PC-3 (cell line): ENCODE results near the gene MAGEL2. TPM values are rescaled to one million over a fixed set of nuclear protein-coding genes. Genes with fewer than 3 reads are reported as not detected.

Source experiments
- ATAC-seq: fragments of 200-7000 bp; cut with Tn5 transposase; 2 replicates; pipeline ENCODE4 v1.9.1; 2020; ENCODE audit warnings: mild to moderate bottlenecking, moderate library complexity
- BruUV-seq: library from RNA; stranded (reverse); fragments of 400-500 nt; replicated peaks from 2 replicates; lab custom pipeline; 2021; lab: Mats Ljungman, UMichigan
- CTCF ChIA-PET: fragments of 300-600 bp; sonication (Branson Sonifier 250); formaldehyde crosslinking; loops from one replicate; lab custom pipeline; 2022; ENCODE audit warnings: antibody characterized with exemption; lab: Charles Lee
- POLR2A ChIA-PET: fragments of 300-600 bp; sonication (Branson Sonifier 250); formaldehyde crosslinking; loops from one replicate; lab custom pipeline; 2022; ENCODE audit warnings: antibody characterized with exemption; ENCODE audit not compliant: unreplicated experiment; lab: Charles Lee
- DNase-seq: peaks from one replicate; pipeline ENCODE4 v3.0.0-alpha.2; 2015
- H2AFZ ChIP-seq: fragments of 300-600 bp; sonication (generic); 2 replicates; pipeline ENCODE4 v1.6.0; 2016; ENCODE audit warnings: antibody characterized with exemption, low read length
- H3F3A ChIP-seq: fragments of 300-600 bp; sonication (generic); one replicate; pipeline ENCODE4 v1.6.0; 2017; ENCODE audit warnings: antibody characterized with exemption, low read length, control low read depth, mild to moderate bottlenecking; ENCODE audit not compliant: unreplicated experiment
- H3K27ac ChIP-seq: fragments of 300-600 bp; sonication (generic); 2 replicates; pipeline ENCODE4 v1.5.1; 2016; ENCODE audit warnings: mild to moderate bottlenecking, low read length
- H3K27me3 ChIP-seq: fragments of 300-600 bp; sonication (generic); 2 replicates; pipeline ENCODE4 v1.6.1; 2016; ENCODE audit warnings: low read length, mixed read lengths
- H3K36me3 ChIP-seq: fragments of 300-600 bp; sonication (generic); 2 replicates; pipeline ENCODE4 v1.6.1; 2016; ENCODE audit warnings: low read depth, mixed run types, low read length, mixed read lengths
- H3K4me1 ChIP-seq: fragments of 300-600 bp; sonication (generic); 2 replicates; pipeline ENCODE4 v1.5.1; 2016; ENCODE audit warnings: low read length; ENCODE audit not compliant: insufficient read depth
- H3K4me2 ChIP-seq: fragments of 300-600 bp; sonication (generic); 2 replicates; pipeline ENCODE4 v1.6.0; 2016; ENCODE audit warnings: low read length
- H3K4me3 ChIP-seq: fragments of 300-600 bp; sonication (generic); 2 replicates; pipeline ENCODE4 v1.5.1; 2016; ENCODE audit warnings: mild to moderate bottlenecking, low read length, mixed read lengths
- H3K79me2 ChIP-seq: fragments of 300-600 bp; sonication (generic); 2 replicates; pipeline ENCODE4 v1.6.1; 2017; ENCODE audit warnings: low read length, mixed read lengths
- H3K9ac ChIP-seq: fragments of 300-600 bp; sonication (generic); 2 replicates; pipeline ENCODE4 v1.6.0; 2016; ENCODE audit warnings: mild to moderate bottlenecking, low read length
- H3K9me2 ChIP-seq: fragments of 300-600 bp; sonication (generic); replicated peaks from 2 replicates; pipeline ENCODE4 v1.6.1; 2016; ENCODE audit warnings: mixed run types, low read length, mixed read lengths
- H3K9me3 ChIP-seq: fragments of 300-600 bp; sonication (generic); 2 replicates; pipeline ENCODE4 v1.6.1; 2016; ENCODE audit warnings: low read length, mixed read lengths
- H4K20me1 ChIP-seq: fragments of 300-600 bp; sonication (generic); 2 replicates; pipeline ENCODE4 v1.6.1; 2016; ENCODE audit warnings: low read length, mixed read lengths
- EZH2 ChIP-seq: fragments of 300-600 bp; sonication (generic); IDR thresholded peaks from one replicate; pipeline ENCODE4 v1.6.1; 2017; ENCODE audit warnings: antibody characterized with exemption, mild to moderate bottlenecking, low read length; ENCODE audit not compliant: unreplicated experiment
- EZH2phosphoT487 ChIP-seq: fragments of 300-600 bp; sonication (generic); IDR thresholded peaks from 2 replicates; pipeline ENCODE4 v1.6.1; 2018; ENCODE audit warnings: mild to moderate bottlenecking, antibody characterized with exemption, low read length, borderline replicate concordance
- intact Hi-C: fragments of 100-400 bp; cut with micrococcal nuclease; formaldehyde crosslinking; loops from 2 replicates; pipeline ENCODE4 v1.9.0; 2023
- total RNA-seq: library from RNA; depleted of rRNA; stranded (reverse); fragments of >200 nt; gene quantifications from 2 replicates; pipeline ENCODE4 v1.2.3, GENCODE V29; 2014
- TF ChIP-seq, protein P1 (sequence below): fragments of 300-600 bp; sonication (generic); conservative IDR thresholded peaks from 2 replicates; pipeline ENCODE4 v1.5.1; 2017; ENCODE audit warnings: antibody characterized with exemption, low read depth, mild to moderate bottlenecking, low read length

The MAGEL2 gene
- total RNA-seq, 1 experiment from 2014 or later, result not detected

DNA sequence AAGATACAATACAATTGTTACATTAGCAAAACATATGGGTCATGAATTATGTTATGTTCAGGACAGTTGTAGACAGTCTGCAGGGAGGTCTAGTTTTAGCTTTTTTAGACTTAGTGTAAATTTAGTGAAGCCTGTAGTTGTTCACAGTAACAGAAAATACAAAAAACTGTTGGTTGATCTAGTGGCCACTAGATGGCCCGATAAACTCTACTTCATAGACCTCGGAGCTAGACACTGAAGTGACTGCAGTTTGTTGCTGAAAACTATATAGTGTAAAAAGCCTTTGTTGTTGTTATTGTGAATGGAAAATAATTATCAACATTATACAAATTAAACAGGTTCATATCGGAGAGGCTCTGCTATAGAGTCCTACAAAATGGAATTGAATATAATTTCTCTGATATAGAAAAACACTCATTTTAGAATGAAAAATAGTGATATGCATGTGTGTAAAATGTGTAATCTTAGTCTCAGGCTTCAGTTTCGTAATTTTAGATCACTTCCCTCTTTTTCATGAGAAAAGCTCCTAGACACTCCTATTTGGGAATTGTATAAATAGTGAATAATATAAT lies 18.3 kb downstream of the MAGEL2 start:
- no peak overlapping the region for H3K4me2 ChIP-seq
- H3K4me3 ChIP-seq, result no peak overlapping the region
- ATAC-seq, result peak; percentile 61
- ChIA-PET CTCF (no interaction called here), POLR2A (no interaction called here)
- no TSS peak for BruUV-seq
- H2AFZ ChIP-seq, result no peak overlapping the region
- peak; percentile 41 for DNase-seq
- TF ChIP-seq, protein P1, sequence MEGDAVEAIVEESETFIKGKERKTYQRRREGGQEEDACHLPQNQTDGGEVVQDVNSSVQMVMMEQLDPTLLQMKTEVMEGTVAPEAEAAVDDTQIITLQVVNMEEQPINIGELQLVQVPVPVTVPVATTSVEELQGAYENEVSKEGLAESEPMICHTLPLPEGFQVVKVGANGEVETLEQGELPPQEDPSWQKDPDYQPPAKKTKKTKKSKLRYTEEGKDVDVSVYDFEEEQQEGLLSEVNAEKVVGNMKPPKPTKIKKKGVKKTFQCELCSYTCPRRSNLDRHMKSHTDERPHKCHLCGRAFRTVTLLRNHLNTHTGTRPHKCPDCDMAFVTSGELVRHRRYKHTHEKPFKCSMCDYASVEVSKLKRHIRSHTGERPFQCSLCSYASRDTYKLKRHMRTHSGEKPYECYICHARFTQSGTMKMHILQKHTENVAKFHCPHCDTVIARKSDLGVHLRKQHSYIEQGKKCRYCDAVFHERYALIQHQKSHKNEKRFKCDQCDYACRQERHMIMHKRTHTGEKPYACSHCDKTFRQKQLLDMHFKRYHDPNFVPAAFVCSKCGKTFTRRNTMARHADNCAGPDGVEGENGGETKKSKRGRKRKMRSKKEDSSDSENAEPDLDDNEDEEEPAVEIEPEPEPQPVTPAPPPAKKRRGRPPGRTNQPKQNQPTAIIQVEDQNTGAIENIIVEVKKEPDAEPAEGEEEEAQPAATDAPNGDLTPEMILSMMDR, result peak; percentile 71
- TF ChIP-seq EZH2phosphoT487, result no peak
- no peak overlapping the region for H3K9ac ChIP-seq
- no peaks in the 10 kb centered on the region for H3K9me2 ChIP-seq
- H3K27me3 ChIP-seq, result no peaks in the 10 kb centered on the region
- no peaks in the 10 kb centered on the region for H3K36me3 ChIP-seq
- no peaks in the 10 kb centered on the region for H3K79me2 ChIP-seq
- H3K27ac ChIP-seq, result no peak overlapping the region
- no peaks in the 10 kb centered on the region for H3K9me3 ChIP-seq
- no peaks in the 10 kb centered on the region for H3F3A ChIP-seq
- H4K20me1 ChIP-seq, result no peaks in the 10 kb centered on the region
- intact Hi-C loops, result no loop called here
- H3K4me1 ChIP-seq, result no peaks in the 10 kb centered on the region

DNA sequence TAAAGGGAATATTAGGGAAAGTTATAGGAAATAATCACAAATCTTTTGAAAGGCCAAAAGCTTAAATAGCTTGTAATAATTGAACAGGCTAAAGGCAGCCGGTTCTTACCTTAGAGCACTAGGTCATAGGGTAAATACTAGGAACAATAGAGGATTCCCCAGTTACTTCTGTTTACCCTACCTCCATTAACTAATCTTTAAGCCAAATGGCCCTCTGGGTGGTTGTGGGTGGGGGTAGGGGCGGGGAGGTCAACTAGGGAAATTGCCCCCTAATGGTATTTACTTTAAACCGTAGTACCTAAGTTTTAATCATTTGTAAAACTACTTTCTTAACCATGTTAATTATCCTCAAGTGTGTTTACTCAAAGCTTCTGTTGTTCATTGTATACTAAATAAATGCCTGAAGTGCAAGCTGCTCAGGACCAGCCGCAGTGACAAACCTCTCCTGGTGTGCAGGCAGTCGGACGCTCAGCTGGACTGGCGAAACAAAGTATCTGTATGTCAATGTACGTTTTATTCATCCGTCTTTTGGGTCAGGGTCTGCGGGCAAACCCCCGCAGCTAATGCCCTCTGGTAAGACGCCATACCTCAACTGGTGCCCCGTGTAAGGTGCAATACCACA lies 18.9 kb downstream of the MAGEL2 start:
- ATAC-seq, result no peak

DNA sequence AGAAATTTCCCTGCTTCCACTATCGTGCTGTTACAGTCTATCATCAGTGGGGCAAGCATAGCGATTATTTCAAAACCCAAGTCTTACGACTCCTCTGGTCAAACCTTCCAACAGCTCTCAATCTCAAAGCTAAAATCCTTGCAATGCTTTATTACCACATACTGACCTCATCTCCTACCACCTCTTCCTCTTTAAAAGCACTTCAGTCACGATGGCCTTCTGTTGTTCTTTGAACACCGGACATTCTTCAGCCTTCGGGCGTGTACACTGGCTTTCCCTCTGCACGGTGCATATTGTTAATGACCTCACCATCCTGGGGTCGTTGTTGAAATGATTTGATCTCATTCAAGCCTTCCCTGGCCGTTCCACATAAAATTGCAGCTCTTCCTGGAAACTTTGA lies 31.1 kb downstream of the MAGEL2 start:
- Histone ChIP-seq H2AFZ (no peak overlapping the region), H3K4me1 (no peaks in the 10 kb centered on the region), H3K9me2 (no peaks in the 10 kb centered on the region), H3K4me3 (no peak overlapping the region), H3K9ac (no peak overlapping the region), H3K4me2 (no peak overlapping the region), H3K27me3 (no peaks in the 10 kb centered on the region), H4K20me1 (no peaks in the 10 kb centered on the region), H3K27ac (no peak overlapping the region), H3F3A (no peaks in the 10 kb centered on the region), H3K79me2 (no peaks in the 10 kb centered on the region), H3K9me3 (peaks cover 8% of the 10 kb centered on the region; the same call in 1 of the 2 replicates), H3K36me3 (no peaks in the 10 kb centered on the region)
- TF ChIP-seq EZH2phosphoT487 (no peak), EZH2 (no peak)
- TF ChIP-seq, protein P1, result no peak
- POLR2A ChIA-PET, result interaction anchor here (0.6 kb wide), 1 partner anchor 58 kb away, joined by 7 read pairs; no protein-coding TSS in a partner anchor
- CTCF ChIA-PET, result no interaction called here
- intact Hi-C loops, result no loop called here
- BruUV-seq, result no TSS peak
- ATAC-seq, result no peak
- DNase-seq, result no peak

More for the DNA sequence above, 18.9 kb downstream of the MAGEL2 start:
- DNase-seq, result no peak
- Histone ChIP-seq H3K79me2 (no peaks in the 10 kb centered on the region), H3K4me1 (no peaks in the 10 kb centered on the region), H4K20me1 (no peaks in the 10 kb centered on the region), H3K27me3 (no peaks in the 10 kb centered on the region), H3K4me3 (no peak overlapping the region), H3K4me2 (no peak overlapping the region), H3K9me2 (no peaks in the 10 kb centered on the region), H3K9me3 (no peaks in the 10 kb centered on the region), H3F3A (no peaks in the 10 kb centered on the region), H3K27ac (no peak overlapping the region), H2AFZ (no peak overlapping the region), H3K36me3 (no peaks in the 10 kb centered on the region), H3K9ac (no peak overlapping the region)
- POLR2A ChIA-PET, result no interaction called here
- CTCF ChIA-PET, result no interaction called here
- TF ChIP-seq EZH2 (no peak), EZH2phosphoT487 (no peak)
- TF ChIP-seq, protein P1, result no peak
- intact Hi-C loops, result no loop called here
- BruUV-seq, result no TSS peak
